IMR-90 (cell line): Measurements from ENCODE around the gene ID1. TPM values are rescaled to one million over a fixed set of nuclear protein-coding genes. Genes with fewer than 3 reads are reported as not detected.

Source experiments
- ATAC-seq: fragments of 200-7000 bp; cut with Tn5 transposase; 2 replicates; pipeline ENCODE4 v1.9.1; 2020; ENCODE audit warnings: low read depth, mild to moderate bottlenecking, moderate library complexity
- BruUV-seq: library from RNA; stranded (reverse); fragments of 400-500 nt; replicated peaks from 2 replicates; lab custom pipeline; 2021; lab: Mats Ljungman, UMichigan
- CTCF ChIA-PET: fragments of 300-600 bp; formaldehyde crosslinking; extraction: SDS; loops from one replicate; lab custom pipeline; 2021; ENCODE audit warnings: antibody characterized with exemption; lab: Yijun Ruan, JAX
- POLR2A ChIA-PET: fragments of 300-600 bp; sonication (Branson Sonifier 250); formaldehyde crosslinking; loops from one replicate; lab custom pipeline; 2022; ENCODE audit warnings: antibody characterized with exemption; ENCODE audit not compliant: unreplicated experiment; lab: Charles Lee
- DNase-seq: peaks from one replicate; pipeline ENCODE4 v3.0.0; 2013
- H2AFZ ChIP-seq: replicated peaks from 2 replicates; pipeline ENCODE3; 2013; ENCODE audit warnings: low read length, mild to moderate bottlenecking; ENCODE audit not compliant: poor library complexity
- H2AK5ac ChIP-seq: 2 replicates; pipeline ENCODE4 v1.6.1; 2013; ENCODE audit warnings: low read depth, low read length, inconsistent platforms
- H2AK9ac ChIP-seq: replicated peaks from 2 replicates; pipeline ENCODE3; 2013; ENCODE audit warnings: mild to moderate bottlenecking, low read depth, low read length, moderate library complexity; ENCODE audit not compliant: poor library complexity
- H2BK120ac ChIP-seq: 2 replicates; pipeline ENCODE4 v1.6.1; 2013; ENCODE audit warnings: low read depth, low read length, inconsistent platforms
- H2BK15ac ChIP-seq: 3 replicates; pipeline ENCODE4 v1.6.1; 2013; ENCODE audit warnings: low read depth, low read length, inconsistent platforms
- H2BK20ac ChIP-seq: 2 replicates; pipeline ENCODE4 v1.6.1; 2013; ENCODE audit warnings: low read depth, mild to moderate bottlenecking, inconsistent platforms, low read length, moderate library complexity
- H2BK5ac ChIP-seq: 2 replicates; pipeline ENCODE4 v1.6.1; 2013; ENCODE audit warnings: mild to moderate bottlenecking, low read depth, low read length, inconsistent platforms; ENCODE audit not compliant: poor library complexity, severe bottlenecking
- H3K14ac ChIP-seq: replicated peaks from 2 replicates; pipeline ENCODE4 v1.6.1; 2013; ENCODE audit warnings: low read depth, low read length, inconsistent platforms
- H3K18ac ChIP-seq: 2 replicates; pipeline ENCODE4 v1.6.1; 2013; ENCODE audit warnings: low read depth, low read length, control low read depth
- H3K23ac ChIP-seq: 2 replicates; pipeline ENCODE4 v1.6.1; 2013; ENCODE audit warnings: low read depth, low read length, inconsistent platforms
- H3K27ac ChIP-seq: 2 replicates; pipeline ENCODE4 v1.5.1; 2013; ENCODE audit warnings: mild to moderate bottlenecking, control low read depth, low read length; ENCODE audit not compliant: insufficient read depth
- H3K27me3 ChIP-seq: 2 replicates; pipeline ENCODE4 v1.6.1; 2013; ENCODE audit warnings: low read length; ENCODE audit not compliant: control insufficient read depth, insufficient read depth
- H3K36me3 ChIP-seq: 2 replicates; pipeline ENCODE4 v1.6.1; 2013; ENCODE audit warnings: low read length, mixed read lengths; ENCODE audit not compliant: control insufficient read depth, insufficient read depth
- H3K4ac ChIP-seq: 2 replicates; pipeline ENCODE4 v1.6.1; 2013; ENCODE audit warnings: low read depth, low read length, inconsistent platforms
- H3K4me1 ChIP-seq: 2 replicates; pipeline ENCODE4 v1.6.1; 2013; ENCODE audit warnings: low read length, mixed read lengths; ENCODE audit not compliant: control insufficient read depth, insufficient read depth
- H3K4me2 ChIP-seq: 2 replicates; pipeline ENCODE4 v1.6.1; 2013; ENCODE audit warnings: low read depth, mild to moderate bottlenecking, control low read depth, low read length, moderate library complexity
- H3K4me3 ChIP-seq: 2 replicates; pipeline ENCODE4 v1.5.1; 2013; ENCODE audit warnings: low read depth, mild to moderate bottlenecking, control low read depth, low read length, moderate library complexity; ENCODE audit not compliant: insufficient read depth
- H3K56ac ChIP-seq: 2 replicates; pipeline ENCODE4 v1.6.1; 2013; ENCODE audit warnings: low read length, inconsistent platforms; ENCODE audit not compliant: insufficient read depth; ENCODE audit errors: extremely low read depth
- H3K79me1 ChIP-seq, 2 experiments: 2 replicates each; pipeline ENCODE4 v1.6.1; 2013; ENCODE audit warnings: low read length in 2 of 2, inconsistent platforms in 1 of 2, low read depth in 1 of 2
- H3K9ac ChIP-seq: 2 replicates; pipeline ENCODE4 v1.6.1; 2013; ENCODE audit warnings: low read depth, low read length, control low read depth
- H3K9me1 ChIP-seq: 2 replicates; pipeline ENCODE4 v1.6.1; 2013; ENCODE audit warnings: low read length, inconsistent platforms; ENCODE audit not compliant: insufficient read depth
- H3K9me3 ChIP-seq: 2 replicates; pipeline ENCODE4 v1.6.1; 2013; ENCODE audit warnings: low read length; ENCODE audit not compliant: control insufficient read depth, insufficient read depth
- H4K20me1 ChIP-seq: 2 replicates; pipeline ENCODE4 v1.6.1; 2013; ENCODE audit warnings: low read length, inconsistent platforms; ENCODE audit not compliant: insufficient read depth
- H4K5ac ChIP-seq: 2 replicates; pipeline ENCODE4 v1.6.1; 2013; ENCODE audit warnings: mild to moderate bottlenecking, low read depth, low read length, control low read depth
- H4K8ac ChIP-seq, 2 experiments: 2 replicates each; pipeline ENCODE4 v1.6.1; 2013; ENCODE audit warnings: low read depth in 2 of 2, low read length in 2 of 2, control low read depth in 1 of 2, inconsistent platforms in 1 of 2
- H4K91ac ChIP-seq: 2 replicates; pipeline ENCODE4 v1.6.1; 2013; ENCODE audit warnings: low read depth, low read length, inconsistent platforms; ENCODE audit not compliant: insufficient read depth
- CHD1 ChIP-seq: IDR thresholded peaks from 2 replicates; pipeline ENCODE4 v1.6.1; 2012; ENCODE audit warnings: low read depth, low read length, improper control_type of control experiment
- POLR2A ChIP-seq: IDR thresholded peaks from 2 replicates; pipeline ENCODE4 v1.6.1; 2012; ENCODE audit warnings: mild to moderate bottlenecking, low read depth, low read length
- SMC3 ChIP-seq: fragments of 150-350 bp; IDR thresholded peaks from 2 replicates; pipeline ENCODE4 v1.6.1; 2016; ENCODE audit warnings: low read depth, mild to moderate bottlenecking, antibody characterized with exemption, low read length, moderate library complexity
- USF2 ChIP-seq: fragments of 150-350 bp; IDR thresholded peaks from 2 replicates; pipeline ENCODE4 v1.6.1; 2017; ENCODE audit warnings: mild to moderate bottlenecking, antibody characterized with exemption, low read length, low read depth
- WGBS, 2 experiments: methylation state at CpG; one replicate each; pipeline versions ENCODE4 v1.1.5 to v1.1.7; 2013; ENCODE audit warnings: missing lambda C conversion rate in 2 of 2; ENCODE audit not compliant: insufficient read length in 1 of 2; ENCODE audit errors: extremely low coverage in 2 of 2; 5-methylcytosine and 5-hydroxymethylcytosine counted together
- dilution Hi-C: fragments of 300-500 bp; cut with HindIII; formaldehyde crosslinking; loops from one replicate; pipeline ENCODE4 v1.14.3; 2018; ENCODE audit warnings: low sequenced_read_pairs; ENCODE audit not compliant: unreplicated experiment
- in situ Hi-C: fragments of 300-500 bp; cut with MboI; formaldehyde crosslinking; loops from 3 replicates; pipeline ENCODE4 v1.14.3; 2019; ENCODE audit warnings: low sequenced_read_pairs, inconsistent platforms, mixed read lengths
- intact Hi-C: fragments of 100-400 bp; cut with micrococcal nuclease; formaldehyde crosslinking; loops from 2 replicates; pipeline ENCODE4 v1.10.0; 2022
- polyA plus RNA-seq, 3 experiments: library from polyadenylated mRNA; depleted of rRNA; stranded (reverse); fragments of >200 nt; gene quantifications; 2 replicates each; pipeline ENCODE4 v1.2.3, GENCODE V29; 2012; ENCODE audit warnings: low replicate concordance in 1 of 3
- total RNA-seq: library from RNA; depleted of rRNA; stranded (reverse); fragments of >200 nt; gene quantifications from 2 replicates; pipeline ENCODE4 v1.2.3, GENCODE V29; 2012

The ID1 gene
- total and polyA plus RNA-seq, 2 of the 4 experiments (the other 2 are of a cell fraction) = 148 to 174 TPM

- Histone ChIP-seq H3K9me3 (no peaks in the 10 kb centered on the region), H2AFZ (peak overlapping the region; percentile 72), H3K27me3 (no peaks in the 10 kb centered on the region), H2AK9ac (peak overlapping the region; percentile 88), H2BK15ac (0 out of 3 replicates have a peak overlapping the region, but pooled peaks have one; percentile 24), H4K91ac (peak overlapping the region; percentile 66), H2BK20ac (no peak overlapping the region), H3K79me1 (peaks cover 0 to 17% of the 10 kb centered on the region in 2 experiments; a peak in 2 of 4 replicates), H3K23ac (peak overlapping the region; percentile 86), H3K9me1 (no peaks in the 10 kb centered on the region), H4K20me1 (peaks cover 18% of the 10 kb centered on the region), H3K27ac (peak overlapping the region; percentile 85), H4K5ac (no peak overlapping the region), H3K4me2 (peak overlapping the region; percentile 66), H2BK5ac (peak overlapping the region; percentile 56), H3K18ac (peak overlapping the region; percentile 39; the same call in 1 of the 2 replicates), H4K8ac (peak overlapping the region; percentile 29 to 79), H3K4me1 (peaks cover 27% of the 10 kb centered on the region), H3K4me3 (peak overlapping the region; percentile 66), H2AK5ac (peak overlapping the region; percentile 85), H3K36me3 (peaks cover 1% of the 10 kb centered on the region; the same call in 1 of the 2 replicates), H3K14ac (peak overlapping the region; percentile 87), H3K56ac (peak overlapping the region; percentile 89), H3K4ac (peak overlapping the region; percentile 87), H2BK120ac (peak overlapping the region; percentile 28; the same call in 1 of the 2 replicates), H3K9ac (peak overlapping the region; percentile 85)
- intact Hi-C loops = loop anchor here (1.0 kb wide), 1 partner anchor 34 kb away; no protein-coding TSS in a partner anchor
- CTCF ChIA-PET = interaction anchor here (1.1 to 2.5 kb wide), 2 partner anchors 33 to 44 kb away, joined by 5 to 6 read pairs; no protein-coding TSS in a partner anchor
- 0% methylated on average over 5 of the region's 39 CpGs; no CpG with 5 or more reads in 1 of the 2 experiments for WGBS, 2 experiments
- dilution Hi-C loops = no loop called here
- POLR2A ChIA-PET = interaction anchor here (1.0 to 1.7 kb wide), 3 partner anchors 10 to 33 kb away, joined by 5 to 8 read pairs (median 6); no protein-coding TSS in a partner anchor
- no peak for TF ChIP-seq POLR2A
- peak; percentile 1; the same call in 1 of the 2 replicates for TF ChIP-seq USF2
- peak; percentile 95; the same call in 1 of the 2 replicates for TF ChIP-seq CHD1
- peak; percentile 6; the same call in 1 of the 2 replicates for TF ChIP-seq SMC3
- DNase-seq (no peak), ATAC-seq (no peak; the same call in 1 of the 2 replicates)
- BruUV-seq = no TSS peak
- in situ Hi-C loops = loop anchor here (5.0 kb wide), 1 partner anchor 44 kb away; no protein-coding TSS in a partner anchor
Observed at GRCh38 chr20:31605902-31606803, 1.1 kb downstream of the ID1 start.
